NCI-H510A treated with DMSO at 0.1 percent for 48 hours (cell line): ENCODE measurements around the gene GAST.
"Not testable (repeated sequence)": the region's sequence is repeated elsewhere in the genome, so short reads cannot be mapped to it uniquely, and the experiment has no call there.

ENCODE experiments used
- DNase-seq: peaks from one replicate; lab custom pipeline; 2025; lab: John Stamatoyannopoulos, UW

Gene GAST, protein sequence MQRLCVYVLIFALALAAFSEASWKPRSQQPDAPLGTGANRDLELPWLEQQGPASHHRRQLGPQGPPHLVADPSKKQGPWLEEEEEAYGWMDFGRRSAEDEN

DNA sequence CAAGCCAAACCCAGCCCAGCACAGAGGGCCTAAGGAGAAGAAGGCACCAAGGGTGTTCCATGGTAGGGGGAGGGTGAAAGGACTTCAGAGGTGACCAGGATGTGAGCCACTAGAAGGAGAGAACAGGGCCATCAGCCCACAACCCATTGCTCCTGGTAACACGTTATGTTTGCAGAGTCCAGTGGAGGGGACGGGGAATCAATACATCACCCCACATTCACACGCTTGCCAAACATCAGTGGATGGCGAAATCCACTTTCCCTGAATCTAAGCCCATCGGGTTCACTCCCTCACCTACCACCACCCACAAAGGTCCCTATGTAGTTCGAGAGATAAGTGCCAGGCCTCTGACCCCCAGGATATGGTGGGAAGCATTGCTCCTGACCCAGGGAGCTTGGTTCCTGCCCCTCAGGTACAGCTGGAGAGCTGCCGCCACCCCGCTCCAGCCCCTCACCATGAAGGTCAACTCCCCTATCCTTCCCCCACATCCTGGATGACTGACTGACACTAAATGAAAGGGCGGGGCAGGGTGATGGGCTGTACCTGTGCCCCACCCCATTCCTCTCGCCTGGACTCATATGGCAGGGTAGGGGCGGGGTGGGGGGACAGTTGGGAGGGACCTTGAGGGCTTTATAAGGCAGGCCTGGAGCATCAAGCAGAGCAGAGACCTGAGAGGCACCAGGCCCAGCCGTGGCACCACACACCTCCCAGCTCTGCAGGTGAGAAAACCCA lies at the start of gene GAST:
Gene GAST (plus strand): TSS at position 663 of the 732 bp plus-strand sequence. CDS start 3,106 bp downstream, outside the sequence.
- DNase-seq, result no peak

- DNase-seq, result no peak
Observed at GRCh38 chr17:41663451-41664171, 48.5 kb upstream of the GAST start.

GRCh38 chr17:41664172-41664457 lies 48.0 kb upstream of the GAST start:
- no peak for DNase-seq

GRCh38 chr17:41664587-41665565 lies 47.3 kb upstream of the GAST start:
- no peak for DNase-seq

- DNase-seq, result peak; percentile 92
Observed at GRCh38 chr17:41665566-41666236, 46.4 kb upstream of the GAST start.

- peak; percentile 92 for DNase-seq
Observed at GRCh38 chr17:41666237-41666641, 45.9 kb upstream of the GAST start.

DNA sequence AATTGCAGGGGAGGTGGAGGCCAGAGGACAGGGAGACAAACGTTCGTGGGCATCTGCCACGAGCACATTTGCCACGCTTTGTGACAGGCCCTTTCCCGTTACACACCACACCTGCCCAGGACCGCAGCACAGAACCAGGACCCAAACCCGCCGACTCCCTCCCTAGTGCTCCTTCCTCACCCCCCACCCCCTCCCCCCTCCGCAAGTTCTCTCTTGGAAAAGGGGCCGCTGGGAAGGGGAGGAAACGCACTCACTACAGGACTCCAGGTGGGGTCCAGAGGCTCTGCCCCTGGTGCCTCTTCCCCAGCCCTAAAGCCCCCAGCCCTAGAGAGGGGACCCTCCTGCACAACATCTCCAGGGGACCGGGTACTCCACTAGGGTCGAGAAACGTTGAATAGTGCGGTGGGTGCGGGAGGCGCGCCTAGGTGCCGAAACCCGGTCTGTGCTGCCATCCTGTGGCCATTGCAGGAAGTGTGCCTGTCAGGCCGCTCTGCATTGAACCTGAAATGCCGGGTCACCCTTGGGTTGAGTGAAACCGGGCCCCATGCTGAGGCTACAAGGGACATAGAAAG lies 45.3 kb upstream of the GAST start:
- peak; percentile 93 for DNase-seq

GRCh38 chr17:41667280-41668041 lies 44.7 kb upstream of the GAST start:
- DNase-seq, result no peak

GRCh38 chr17:41672153-41672552 lies 40.0 kb upstream of the GAST start:
- no peak for DNase-seq

DNA sequence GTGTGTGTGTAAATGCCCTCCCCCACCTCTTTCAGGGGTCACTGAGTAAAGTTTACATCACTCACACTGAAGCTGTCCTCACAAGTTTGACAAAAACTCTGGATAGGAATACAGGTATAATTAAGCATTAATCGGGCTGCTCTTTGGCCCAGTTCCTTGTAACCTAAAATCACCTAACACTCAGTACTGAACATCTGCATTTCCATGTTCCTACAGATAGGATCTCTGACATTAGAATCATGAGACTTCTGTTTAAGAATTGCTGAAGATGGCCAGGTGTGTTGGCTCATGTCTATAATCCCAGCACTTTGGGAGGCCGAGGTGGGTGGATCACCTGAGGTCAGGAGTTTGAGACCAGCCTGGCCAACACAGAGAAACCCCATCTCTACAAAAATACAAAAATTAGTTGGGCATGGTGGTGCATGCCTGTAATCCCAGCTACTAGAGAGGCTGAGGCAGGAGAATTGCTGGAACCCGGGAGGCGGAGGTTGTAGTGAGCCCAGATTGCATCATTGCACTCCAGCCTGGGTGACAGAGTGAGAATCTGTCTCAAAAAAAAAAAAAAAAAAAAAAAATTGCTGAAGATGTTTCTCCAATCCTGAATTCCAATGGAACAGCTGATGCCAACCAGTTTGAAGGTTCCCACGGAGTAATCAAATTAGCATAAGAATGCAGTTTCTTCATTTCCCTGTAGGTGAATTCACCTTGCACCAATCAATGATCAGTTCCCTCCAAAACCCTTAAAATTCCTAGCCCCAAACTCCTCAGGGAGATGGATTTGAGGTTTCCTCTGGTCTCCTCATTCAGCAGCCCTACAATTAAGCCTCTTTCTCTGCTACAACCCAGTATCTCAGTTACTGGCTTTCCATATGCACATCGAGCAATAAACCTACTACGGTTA lies 36.7 kb upstream of the GAST start:
- DNase-seq, result not testable (repeated sequence)

DNA sequence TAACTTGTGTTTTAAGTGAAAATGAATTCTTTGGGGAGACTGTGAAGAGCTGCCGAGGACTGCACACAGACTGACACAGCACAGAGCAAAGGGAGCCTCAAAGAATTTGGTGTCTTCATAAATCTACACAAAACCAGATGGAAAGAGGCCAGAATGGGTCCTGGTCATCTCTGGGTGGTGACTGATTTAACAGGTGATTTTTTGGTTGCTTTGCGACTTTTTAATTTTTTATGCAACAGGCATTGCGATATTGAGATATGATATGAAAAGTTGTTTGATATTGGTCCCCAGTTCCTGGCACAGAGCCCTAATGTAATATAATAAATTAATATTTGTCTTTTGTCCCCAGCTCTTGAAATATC lies 36.1 kb upstream of the GAST start:
- no peak for DNase-seq

DNA sequence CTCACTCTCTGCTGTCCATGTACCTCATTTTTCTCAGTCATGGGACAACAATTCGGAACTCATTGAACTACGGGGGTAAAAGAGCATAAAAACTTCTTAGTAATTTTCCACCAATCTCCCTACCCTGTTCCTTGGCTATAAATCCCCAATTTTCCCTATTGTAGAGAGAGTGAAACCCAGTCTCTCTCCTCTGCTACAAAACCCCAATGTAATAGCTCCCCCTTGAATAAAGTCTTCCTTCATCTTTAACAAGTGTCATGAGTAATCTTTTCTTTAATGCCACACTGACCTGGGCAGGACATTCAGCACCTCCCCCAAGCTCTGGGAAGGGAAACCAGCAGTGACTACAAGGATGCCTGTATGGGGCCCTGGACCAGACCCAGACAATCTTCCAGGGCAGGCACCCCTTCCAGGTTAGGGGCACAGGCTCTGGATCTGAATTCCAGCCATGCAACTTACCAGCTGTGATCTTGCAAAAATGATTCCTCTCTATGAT lies 33.7 kb upstream of the GAST start:
- peak; percentile 60 for DNase-seq

DNA sequence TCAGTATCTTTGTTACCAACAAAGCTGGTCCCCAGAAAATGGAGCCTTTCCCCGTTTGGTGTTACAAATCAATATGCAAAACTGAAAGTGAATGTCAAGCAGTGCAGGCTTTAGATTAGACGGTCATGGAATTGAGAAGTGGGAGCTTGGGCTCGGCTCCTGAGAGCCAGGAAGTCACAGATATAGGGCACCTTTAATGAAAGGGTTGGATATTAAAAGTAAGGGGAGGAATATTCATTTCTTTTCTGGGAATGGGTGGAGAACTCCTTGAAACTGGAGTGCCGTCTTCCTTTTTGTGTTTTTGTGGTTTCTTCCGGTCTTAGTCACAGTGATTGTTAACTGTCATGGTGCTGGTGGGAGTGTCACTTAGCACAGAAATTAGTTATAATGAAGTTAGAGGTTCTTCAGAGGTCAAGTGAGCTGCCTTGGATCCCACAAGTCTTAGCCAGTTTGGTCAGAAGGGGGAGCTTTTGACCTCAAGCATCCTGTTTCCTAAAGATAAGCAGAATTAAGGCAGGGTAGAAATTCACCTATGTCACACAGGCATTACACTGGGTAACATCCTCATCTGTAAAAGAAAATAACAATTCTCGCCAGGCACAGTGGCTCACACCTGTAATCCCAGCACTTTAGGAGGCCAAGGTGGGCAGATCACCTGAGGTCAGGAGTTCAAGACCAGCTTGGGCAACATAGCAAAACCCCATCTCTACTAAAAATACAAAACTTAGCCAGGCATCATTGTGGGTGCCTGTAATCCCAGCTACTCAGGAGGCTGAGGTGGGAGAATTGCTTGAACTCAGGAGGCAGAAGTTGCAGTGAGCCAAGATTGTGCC lies 33.0 kb upstream of the GAST start:
- peak; percentile 84 for DNase-seq

DNA sequence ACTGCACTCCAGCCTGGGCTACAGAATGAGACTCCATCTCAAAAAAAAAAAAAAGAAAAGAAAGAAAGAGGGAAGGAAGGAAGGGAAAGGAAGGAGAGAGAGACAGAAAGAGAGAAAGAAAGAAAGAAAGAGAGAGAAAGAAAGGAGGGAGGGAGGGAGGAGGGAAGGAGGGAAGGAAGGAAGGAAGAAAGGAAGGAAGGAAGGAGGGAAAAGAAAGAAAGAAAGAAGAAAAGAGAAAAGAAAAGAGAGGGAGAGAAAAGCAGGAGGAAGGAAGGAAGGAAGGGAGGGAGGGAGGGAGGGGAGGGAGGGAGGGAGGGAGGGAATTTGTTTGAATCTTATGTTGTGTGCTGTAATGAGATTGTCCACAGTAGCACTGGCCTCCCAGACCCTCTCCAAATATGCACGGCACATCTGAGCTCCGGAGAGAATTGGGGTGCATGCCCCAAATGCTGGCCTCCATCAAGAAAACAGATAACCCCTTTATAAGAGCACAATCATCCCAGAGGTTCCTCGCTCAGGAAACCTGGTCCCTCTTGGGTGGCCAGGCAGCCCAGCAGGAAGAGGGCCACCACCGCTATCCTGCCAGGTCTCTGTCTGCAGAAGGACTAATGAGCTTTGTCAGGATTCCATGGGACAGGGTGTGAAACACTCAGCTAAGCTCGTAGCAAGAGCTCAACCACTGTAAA lies 32.2 kb upstream of the GAST start:
- DNase-seq, result no peak

GRCh38 chr17:41680426-41681040 lies 31.6 kb upstream of the GAST start:
- peak; percentile 39 for DNase-seq

DNA sequence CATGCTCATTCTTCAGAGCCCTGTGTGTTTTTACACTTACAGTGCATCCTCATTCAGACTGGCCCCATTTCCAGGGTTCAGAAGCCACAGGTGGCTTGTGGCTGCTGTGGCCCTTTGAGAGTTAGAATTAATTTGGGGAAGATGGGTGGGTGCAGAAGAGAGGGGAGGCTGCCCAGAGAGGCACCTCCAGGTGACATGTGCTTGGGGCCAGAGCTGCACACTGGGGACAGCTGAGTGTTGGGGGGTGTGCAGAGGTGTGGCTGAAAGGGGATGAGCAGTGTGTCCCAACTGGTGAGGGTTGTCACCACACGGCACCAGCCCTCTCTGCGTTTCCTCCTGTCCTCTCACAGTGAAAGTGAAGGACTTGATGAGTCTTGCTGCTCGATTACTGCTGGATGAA lies 30.4 kb upstream of the GAST start:
- DNase-seq, result no peak

DNA sequence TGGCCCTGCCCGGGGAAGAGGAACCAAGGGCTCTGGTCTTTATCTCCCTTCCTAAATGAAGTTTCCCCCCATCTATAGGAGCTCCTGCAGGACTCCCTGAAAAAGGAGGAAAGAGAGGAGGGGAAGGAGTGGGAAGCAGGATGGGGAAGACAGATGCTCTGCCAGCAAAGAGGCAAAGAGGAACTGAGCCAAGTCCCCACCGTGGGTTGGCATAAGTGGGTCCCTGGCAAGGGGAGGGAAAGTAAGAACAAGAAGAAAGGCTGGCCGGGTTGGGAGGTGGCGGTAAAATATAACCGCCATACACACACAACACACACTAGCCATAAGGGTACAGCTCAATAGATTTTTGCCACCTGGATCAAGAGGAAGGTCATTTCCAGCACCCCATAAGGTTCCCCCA lies 29.5 kb upstream of the GAST start:
- no peak for DNase-seq
